ENCODE data around the gene PPM1L. TPM values are rescaled to one million over a fixed set of nuclear protein-coding genes. Genes with fewer than 3 reads are reported as not detected.
"Not testable (repeated sequence)": the region's sequence is repeated elsewhere in the genome, so short reads cannot be mapped to it uniquely, and the experiment has no call there.

PPM1L gene
- total RNA-seq, 2 donors from 2014 or later, result 23.8 to 47.4 TPM

DNA sequence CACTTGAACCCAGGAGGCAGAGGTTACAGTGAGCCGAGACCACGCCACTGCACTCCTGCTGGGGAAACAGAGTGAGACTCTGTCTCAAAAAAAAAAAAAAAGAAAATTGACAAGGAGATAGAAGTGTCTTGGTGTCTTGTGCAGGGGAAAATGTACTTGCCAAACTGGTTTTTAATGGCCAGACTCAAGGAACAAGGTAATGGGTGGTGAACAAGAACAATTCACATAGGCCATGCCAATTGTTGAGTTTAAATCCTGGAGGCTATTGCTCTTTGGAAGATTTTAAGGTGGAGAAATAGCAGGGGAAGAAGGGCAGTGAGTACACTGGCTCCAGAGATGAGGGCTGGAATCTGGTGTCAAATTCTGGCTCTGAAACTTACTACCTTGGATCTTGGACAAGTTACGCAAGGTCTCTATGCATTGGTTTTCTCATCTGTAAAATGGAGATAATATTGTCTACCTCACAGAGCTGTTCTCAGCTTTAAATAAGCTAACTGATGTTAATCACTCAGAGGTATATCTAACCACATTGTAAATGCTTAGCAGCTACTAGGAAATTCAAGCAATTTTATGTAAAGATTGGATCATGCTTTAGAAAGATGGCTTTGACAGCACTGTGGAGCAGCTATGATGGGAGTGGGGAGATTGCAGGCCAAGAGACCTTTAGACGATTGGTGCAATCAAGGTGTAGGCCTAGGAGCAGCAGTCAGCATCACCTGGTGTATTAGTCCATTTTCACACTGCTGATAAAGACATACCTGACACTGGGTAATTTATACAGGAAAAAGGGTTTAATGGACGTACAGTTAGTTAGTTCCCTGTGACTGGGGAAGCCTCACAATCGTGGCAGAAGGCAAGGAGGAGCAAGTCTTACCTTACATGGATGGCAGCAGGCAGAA, 270.8 kb downstream of the PPM1L start:
- DNase-seq (ENCODE audit: low spot score), result no peak
- no peaks in the 10 kb centered on the region for H3K36me3 ChIP-seq
- no peaks in the 10 kb centered on the region for H3K27me3 ChIP-seq
- peaks cover 0 to 18% of the 10 kb centered on the region in 2 donors for H3K9me3 ChIP-seq
- TF ChIP-seq, protein P1, sequence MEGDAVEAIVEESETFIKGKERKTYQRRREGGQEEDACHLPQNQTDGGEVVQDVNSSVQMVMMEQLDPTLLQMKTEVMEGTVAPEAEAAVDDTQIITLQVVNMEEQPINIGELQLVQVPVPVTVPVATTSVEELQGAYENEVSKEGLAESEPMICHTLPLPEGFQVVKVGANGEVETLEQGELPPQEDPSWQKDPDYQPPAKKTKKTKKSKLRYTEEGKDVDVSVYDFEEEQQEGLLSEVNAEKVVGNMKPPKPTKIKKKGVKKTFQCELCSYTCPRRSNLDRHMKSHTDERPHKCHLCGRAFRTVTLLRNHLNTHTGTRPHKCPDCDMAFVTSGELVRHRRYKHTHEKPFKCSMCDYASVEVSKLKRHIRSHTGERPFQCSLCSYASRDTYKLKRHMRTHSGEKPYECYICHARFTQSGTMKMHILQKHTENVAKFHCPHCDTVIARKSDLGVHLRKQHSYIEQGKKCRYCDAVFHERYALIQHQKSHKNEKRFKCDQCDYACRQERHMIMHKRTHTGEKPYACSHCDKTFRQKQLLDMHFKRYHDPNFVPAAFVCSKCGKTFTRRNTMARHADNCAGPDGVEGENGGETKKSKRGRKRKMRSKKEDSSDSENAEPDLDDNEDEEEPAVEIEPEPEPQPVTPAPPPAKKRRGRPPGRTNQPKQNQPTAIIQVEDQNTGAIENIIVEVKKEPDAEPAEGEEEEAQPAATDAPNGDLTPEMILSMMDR (IDR thresholded peaks at IDR 0.05), result no peak
- H3K27ac ChIP-seq, result no peak overlapping the region
- H3K4me3 ChIP-seq, result no peak overlapping the region
- no peaks in the 10 kb centered on the region for H3K4me1 ChIP-seq

DNA sequence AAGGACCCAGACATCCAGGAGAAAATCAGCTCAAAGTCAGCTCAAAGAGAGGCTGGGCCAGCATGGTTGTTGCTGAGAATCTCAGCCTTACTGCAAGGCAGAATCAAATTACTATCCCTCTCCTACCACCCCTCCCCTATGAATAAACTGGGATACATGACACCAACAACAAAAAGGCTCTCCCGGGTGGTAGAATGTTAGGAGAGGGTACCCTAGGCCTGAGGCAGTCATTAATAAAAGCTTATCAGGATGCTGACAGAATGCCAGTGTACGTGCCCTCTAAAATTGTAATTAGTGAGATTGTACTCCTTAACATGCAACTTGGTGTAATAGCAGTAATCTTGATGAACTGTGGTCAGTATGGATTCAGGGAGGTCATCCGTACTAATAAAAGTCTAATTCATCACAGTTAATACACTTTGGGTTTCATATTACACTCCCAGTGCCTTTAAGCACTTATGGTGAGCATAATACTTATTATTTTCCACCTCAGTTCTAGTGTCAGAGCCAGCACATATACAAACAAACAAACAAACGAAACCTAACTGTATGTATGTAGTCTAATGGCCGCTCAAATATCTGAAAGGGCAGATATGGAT, 272.6 kb downstream of the PPM1L start:
- H3K36me3 ChIP-seq, result no peaks in the 10 kb centered on the region
- H3K4me1 ChIP-seq, result no peaks in the 10 kb centered on the region
- DNase-seq (ENCODE audit: low spot score), result no peak
- H3K27me3 ChIP-seq, result no peaks in the 10 kb centered on the region
- no peak overlapping the region for H3K4me3 ChIP-seq
- TF ChIP-seq, protein P1 (IDR thresholded peaks at IDR 0.05), result no peak
- H3K27ac ChIP-seq, result no peak overlapping the region
- peaks cover 0 to 2% of the 10 kb centered on the region in 2 donors for H3K9me3 ChIP-seq

- Histone ChIP-seq H3K9me3 (no peaks in the 10 kb centered on the region), H3K27me3 (no peaks in the 10 kb centered on the region), H3K36me3 (no peaks in the 10 kb centered on the region), H3K4me1 (no peaks in the 10 kb centered on the region), H3K27ac (no peak overlapping the region), H3K4me3 (no peak overlapping the region)
- TF ChIP-seq, protein P1 (IDR thresholded peaks at IDR 0.05), result no peak
- DNase-seq (ENCODE audit: low spot score), result no peak
Observed at GRCh38 chr3:161031134-161031533, 275.1 kb downstream of the PPM1L start.

GRCh38 chr3:161034913-161035550, 279.0 kb downstream of the PPM1L start:
- H3K27ac ChIP-seq; H3K4me1 ChIP-seq; H3K27me3 ChIP-seq; H3K4me3 ChIP-seq; H3K9me3 ChIP-seq; H3K36me3 ChIP-seq; DNase-seq (ENCODE audit: low spot score): not testable (repeated sequence)

DNA sequence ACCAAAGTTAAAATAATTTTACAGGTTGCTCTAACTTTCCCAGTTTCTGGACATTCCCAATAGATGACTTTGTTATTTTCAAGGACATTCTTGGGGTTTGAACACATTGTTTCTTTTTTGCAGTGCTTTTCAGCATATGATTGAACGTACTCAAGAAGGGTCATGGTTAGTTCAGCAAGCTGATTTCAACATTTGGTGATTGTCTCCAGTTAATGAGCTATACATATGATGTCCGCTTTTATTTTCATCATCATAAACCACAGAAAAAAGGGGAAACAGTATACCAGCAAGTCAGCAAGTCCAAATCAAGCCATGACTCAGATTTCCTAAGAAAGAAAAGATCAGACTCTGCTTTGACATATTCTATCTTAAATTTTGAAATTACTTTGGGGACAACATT, 279.7 kb downstream of the PPM1L start:
- TF ChIP-seq, protein P1 (IDR thresholded peaks at IDR 0.05), result no peak
- H3K4me3 ChIP-seq, result no peak overlapping the region

GRCh38 chr3:161038725-161039124, 282.7 kb downstream of the PPM1L start:
- no peaks in the 10 kb centered on the region for H3K9me3 ChIP-seq

More for the DNA sequence above, 279.7 kb downstream of the PPM1L start:
- DNase-seq (ENCODE audit: low spot score), result no peak
- no peaks in the 10 kb centered on the region for H3K27me3 ChIP-seq
- H3K27ac ChIP-seq, result no peak overlapping the region
- H3K36me3 ChIP-seq, result no peaks in the 10 kb centered on the region
- H3K4me1 ChIP-seq, result no peaks in the 10 kb centered on the region
- H3K9me3 ChIP-seq, result no peaks in the 10 kb centered on the region

More at GRCh38 chr3:161038725-161039124, 282.7 kb downstream of the PPM1L start:
- no peak overlapping the region for H3K27ac ChIP-seq
- no peaks in the 10 kb centered on the region for H3K4me1 ChIP-seq
- no peaks in the 10 kb centered on the region for H3K36me3 ChIP-seq
- TF ChIP-seq, protein P1 (IDR thresholded peaks at IDR 0.05), result no peak
- H3K4me3 ChIP-seq, result no peak overlapping the region
- H3K27me3 ChIP-seq, result no peaks in the 10 kb centered on the region
- DNase-seq (ENCODE audit: low spot score), result no peak

Measured in right atrium auricular region (tissue), 2 donors.